Measurements from ENCODE around the gene SLC4A2.

GRCh38 chr7:151117565-151117964 is 58.2 kb downstream of the SLC4A2 start:
- TF ChIP-seq POLR2A (IDR thresholded peaks at IDR 0.05) (no peak), POLR2AphosphoS5 (IDR thresholded peaks at IDR 0.05) (no peak), CTCF (IDR thresholded peaks at IDR 0.05) (no peak), EP300 (IDR thresholded peaks at IDR 0.05) (no peak)
